Caco-2 (cell line): ENCODE data around the gene BARX1. TPM values are rescaled to one million over a fixed set of nuclear protein-coding genes. Genes with fewer than 3 reads are reported as not detected.

Source experiments
- BruUV-seq: library from RNA; stranded (reverse); fragments of 400-500 nt; replicated peaks from 2 replicates; lab custom pipeline; 2021; lab: Mats Ljungman, UMichigan
- CTCF ChIA-PET: fragments of 300-600 bp; sonication (Branson Sonifier 250); formaldehyde crosslinking; loops from one replicate; lab custom pipeline; 2022; ENCODE audit warnings: antibody characterized with exemption; lab: Charles Lee
- POLR2A ChIA-PET: fragments of 300-600 bp; sonication (Branson Sonifier 250); formaldehyde crosslinking; loops from one replicate; lab custom pipeline; 2022; ENCODE audit warnings: antibody characterized with exemption; lab: Charles Lee
- DNase-seq, 2 experiments: peaks; one replicate each; pipeline versions ENCODE4 v3.0.0 to v3.0.0-alpha.2; 2020 to 2022
- H3K27me3 ChIP-seq: replicated peaks from 2 replicates; pipeline ENCODE4 v1.6.0; 2011; ENCODE audit warnings: low read length; ENCODE audit not compliant: control insufficient read depth, insufficient read depth
- H3K36me3 ChIP-seq: 2 replicates; pipeline ENCODE4 v1.5.1; 2011; ENCODE audit warnings: low read length; ENCODE audit not compliant: control insufficient read depth, insufficient read depth
- H3K4me1 ChIP-seq: fragments of 250-450 bp; sonication (Bioruptor Pico); 2 replicates; pipeline ENCODE4 v1.5.1; 2020; ENCODE audit warnings: mild to moderate bottlenecking
- H3K4me3 ChIP-seq: 2 replicates; pipeline ENCODE4 v1.5.1; 2011; ENCODE audit warnings: low read depth, mild to moderate bottlenecking, control low read depth, low read length
- H3K9me3 ChIP-seq: fragments of 250-450 bp; sonication (Bioruptor Pico); 2 replicates; pipeline ENCODE4 v1.5.1; 2020; ENCODE audit warnings: mild to moderate bottlenecking, moderate library complexity
- H3K27ac Mint-ChIP-seq: one replicate; pipeline ENCODE4 v1.8.0; 2022; ENCODE audit warnings: mixed read lengths; ENCODE audit not compliant: unreplicated experiment
- H3K27me3 Mint-ChIP-seq: one replicate; pipeline ENCODE4 v1.8.0; 2022; ENCODE audit warnings: mixed read lengths; ENCODE audit not compliant: insufficient read depth, unreplicated experiment
- H3K36me3 Mint-ChIP-seq: one replicate; pipeline ENCODE4 v1.8.0; 2022; ENCODE audit warnings: mild to moderate bottlenecking, mixed read lengths; ENCODE audit not compliant: insufficient read depth, unreplicated experiment
- H3K4me1 Mint-ChIP-seq: one replicate; pipeline ENCODE4 v1.8.0; 2022; ENCODE audit warnings: low read depth, mixed read lengths; ENCODE audit not compliant: unreplicated experiment
- H3K4me3 Mint-ChIP-seq: one replicate; pipeline ENCODE4 v1.8.0; 2022; ENCODE audit warnings: mild to moderate bottlenecking, moderate library complexity, mixed read lengths; ENCODE audit not compliant: unreplicated experiment
- H3K9me3 Mint-ChIP-seq: one replicate; pipeline ENCODE4 v1.8.0; 2022; ENCODE audit warnings: mixed read lengths; ENCODE audit not compliant: unreplicated experiment
- CTCF ChIP-seq, 2 experiments: fragments of 200-600 bp in 1 of 2; IDR thresholded peaks; 1 replicate in 1 of 2; 2 replicates in 1 of 2; pipeline versions ENCODE4 v1.5.1 to v1.8.0; 2011 to 2022; ENCODE audit warnings: antibody characterized with exemption in 1 of 2, control low read depth in 1 of 2, inconsistent platforms in 1 of 2, low read depth in 1 of 2, low read length in 1 of 2, mild to moderate bottlenecking in 1 of 2, moderate library complexity in 1 of 2; ENCODE audit not compliant: insufficient read depth in 1 of 2, severe bottlenecking in 1 of 2, unreplicated experiment in 1 of 2
- intact Hi-C: fragments of 100-400 bp; cut with micrococcal nuclease; formaldehyde crosslinking; loops from one replicate; pipeline ENCODE4 v1.10.0; 2022; ENCODE audit not compliant: unreplicated experiment
- total RNA-seq: library from RNA; stranded (reverse); gene quantifications from 2 replicates; pipeline ENCODE4 v1.2.3, GENCODE V29; 2022

The BARX1 gene
- total RNA-seq, 1 experiment from 2014 or later, result not detected

GRCh38 chr9:93979721-93980120, 24.6 kb upstream of the BARX1 start:
- ChIA-PET POLR2A (no interaction called here), CTCF (no interaction called here)
- intact Hi-C loops, result no loop called here
- Mint-ChIP-seq H3K27me3 (peaks cover 3% of the 10 kb centered on the region), H3K4me1 (no peaks in the 10 kb centered on the region), H3K9me3 (no peaks in the 10 kb centered on the region), H3K4me3 (no peak overlapping the region), H3K27ac (no peak overlapping the region), H3K36me3 (no peaks in the 10 kb centered on the region)
- no peaks in the 10 kb centered on the region for H3K36me3 ChIP-seq
- no TSS peak for BruUV-seq
- no peak overlapping the region for H3K4me3 ChIP-seq
- H3K4me1 ChIP-seq, result no peaks in the 10 kb centered on the region
- H3K27me3 ChIP-seq, result no peaks in the 10 kb centered on the region
- H3K9me3 ChIP-seq, result no peaks in the 10 kb centered on the region
- TF ChIP-seq CTCF (IDR thresholded peaks at IDR 0.05; ENCODE audit: insufficient read depth in 1 of 2, low read depth in 1 of 2, low read length in 1 of 2, severe bottlenecking in 1 of 2, unreplicated experiment in 1 of 2), result no peak
- DNase-seq, result no peak

- Histone ChIP-seq H3K4me1 (no peaks in the 10 kb centered on the region), H3K4me3 (no peak overlapping the region), H3K36me3 (no peaks in the 10 kb centered on the region), H3K27me3 (no peaks in the 10 kb centered on the region), H3K9me3 (no peaks in the 10 kb centered on the region)
- ChIA-PET CTCF (no interaction called here), POLR2A (no interaction called here)
- TF ChIP-seq CTCF (IDR thresholded peaks at IDR 0.05; ENCODE audit: insufficient read depth in 1 of 2, low read depth in 1 of 2, low read length in 1 of 2, severe bottlenecking in 1 of 2, unreplicated experiment in 1 of 2), result no peak
- intact Hi-C loops, result no loop called here
- DNase-seq, result no peak
- Mint-ChIP-seq H3K4me3 (no peak overlapping the region), H3K4me1 (no peaks in the 10 kb centered on the region), H3K27me3 (peaks cover 3% of the 10 kb centered on the region), H3K9me3 (no peaks in the 10 kb centered on the region), H3K36me3 (no peaks in the 10 kb centered on the region), H3K27ac (no peak overlapping the region)
- no TSS peak for BruUV-seq
Measured at GRCh38 chr9:93978551-93978950, 23.4 kb upstream of the BARX1 start.

- CTCF ChIA-PET, result no interaction called here
- intact Hi-C loops, result no loop called here
Measured at GRCh38 chr9:93976973-93977372, 21.8 kb upstream of the BARX1 start.

More at GRCh38 chr9:93976973-93977372, 21.8 kb upstream of the BARX1 start:
- no TSS peak for BruUV-seq
- no peaks in the 10 kb centered on the region for H3K4me1 ChIP-seq
- DNase-seq, result no peak
- Mint-ChIP-seq H3K4me3 (no peak overlapping the region), H3K27me3 (peaks cover 3% of the 10 kb centered on the region), H3K9me3 (no peaks in the 10 kb centered on the region), H3K36me3 (no peaks in the 10 kb centered on the region), H3K27ac (no peak overlapping the region), H3K4me1 (no peaks in the 10 kb centered on the region)
- no peaks in the 10 kb centered on the region for H3K27me3 ChIP-seq
- POLR2A ChIA-PET, result no interaction called here
- no peak overlapping the region for H3K4me3 ChIP-seq
- H3K36me3 ChIP-seq, result no peaks in the 10 kb centered on the region
- TF ChIP-seq CTCF (IDR thresholded peaks at IDR 0.05; ENCODE audit: insufficient read depth in 1 of 2, low read depth in 1 of 2, low read length in 1 of 2, severe bottlenecking in 1 of 2, unreplicated experiment in 1 of 2), result no peak
- H3K9me3 ChIP-seq, result no peaks in the 10 kb centered on the region
